Stimulated activated CD4-positive, alpha-beta T cell treated with anti-CD3 and anti-CD28 coated beads, Interleukin-2, amount 100 ng/mL, for 4 hours (primary cell): ENCODE data around the gene CCDC102A.
A peak's percentile ranks its signal among the peaks of the same experiment; 100 is the strongest.

Experiments used
- DNase-seq: peaks from one replicate; pipeline ENCODE4 v3.0.0-alpha.2; 2020; ENCODE audit warnings: low read depth

The CCDC102A gene

GRCh38 chr16:57477531-57478202 is 58.7 kb downstream of the CCDC102A start:
- DNase-seq = no peak

GRCh38 chr16:57476546-57477410 is 59.6 kb downstream of the CCDC102A start:
- DNase-seq = no peak

GRCh38 chr16:57475711-57476339 is 60.5 kb downstream of the CCDC102A start:
- DNase-seq = peak; percentile 42

- no peak for DNase-seq
Measured at GRCh38 chr16:57474671-57475661, 61.4 kb downstream of the CCDC102A start.

- DNase-seq = no peak
Measured at GRCh38 chr16:57473906-57474305, 62.5 kb downstream of the CCDC102A start.

GRCh38 chr16:57473176-57473840 is 63.1 kb downstream of the CCDC102A start:
- DNase-seq = no peak

- no peak for DNase-seq
Measured at GRCh38 chr16:57472665-57473060, 63.7 kb downstream of the CCDC102A start.

GRCh38 chr16:57471852-57472664 is 64.3 kb downstream of the CCDC102A start:
- DNase-seq = no peak

GRCh38 chr16:57471209-57471608 is 65.2 kb downstream of the CCDC102A start:
- no peak for DNase-seq

GRCh38 chr16:57470711-57471110 is 65.7 kb downstream of the CCDC102A start:
- no peak for DNase-seq

- no peak for DNase-seq
Measured at GRCh38 chr16:57469917-57470470, 66.4 kb downstream of the CCDC102A start.

- DNase-seq = no peak
Measured at GRCh38 chr16:57469046-57469445, 67.3 kb downstream of the CCDC102A start.

GRCh38 chr16:57468346-57468745 is 68.0 kb downstream of the CCDC102A start:
- no peak for DNase-seq

- no peak for DNase-seq
Measured at GRCh38 chr16:57464523-57464922, 71.8 kb downstream of the CCDC102A start.

GRCh38 chr16:57462978-57463362 is 73.4 kb downstream of the CCDC102A start:
- DNase-seq = peak; percentile 4

GRCh38 chr16:57462209-57462977 is 74.0 kb downstream of the CCDC102A start, which contains the start of gene POLR2C:
Gene POLR2C (plus strand): TSS chr16:57462679. CDS start chr16:57462725, 46 bp downstream.
- peak; percentile 82 for DNase-seq
